Measurements from ENCODE around the gene IL33. TPM values are rescaled to one million over a fixed set of nuclear protein-coding genes. Genes with fewer than 3 reads are reported as not detected.

The IL33 gene
- total RNA-seq, 1 donor from 2014 or later = 0.84 TPM

DNA sequence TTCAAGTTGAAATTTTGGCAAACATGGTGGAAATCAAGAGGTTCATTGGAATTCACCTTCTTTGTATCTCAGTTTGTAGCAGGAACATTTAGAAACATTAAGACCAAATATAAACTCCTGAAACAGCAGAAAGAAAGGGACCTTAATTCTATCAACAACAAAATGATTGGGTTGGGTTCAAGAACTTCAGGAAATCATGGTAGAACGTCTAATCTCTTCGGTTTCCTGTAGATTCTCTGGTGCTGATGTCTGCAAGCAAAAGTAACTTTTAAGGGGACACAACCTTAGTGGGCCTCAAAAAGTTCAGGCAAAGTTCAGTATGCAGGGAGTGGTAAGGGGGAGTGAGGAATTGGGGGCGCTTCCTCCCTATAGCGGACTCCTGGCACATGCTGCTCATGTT lies 3.4 kb downstream of the IL33 start:
- no peak overlapping the region for H3K4me3 ChIP-seq (ENCODE audit: low read depth, low read length)
- TF ChIP-seq, protein P1, sequence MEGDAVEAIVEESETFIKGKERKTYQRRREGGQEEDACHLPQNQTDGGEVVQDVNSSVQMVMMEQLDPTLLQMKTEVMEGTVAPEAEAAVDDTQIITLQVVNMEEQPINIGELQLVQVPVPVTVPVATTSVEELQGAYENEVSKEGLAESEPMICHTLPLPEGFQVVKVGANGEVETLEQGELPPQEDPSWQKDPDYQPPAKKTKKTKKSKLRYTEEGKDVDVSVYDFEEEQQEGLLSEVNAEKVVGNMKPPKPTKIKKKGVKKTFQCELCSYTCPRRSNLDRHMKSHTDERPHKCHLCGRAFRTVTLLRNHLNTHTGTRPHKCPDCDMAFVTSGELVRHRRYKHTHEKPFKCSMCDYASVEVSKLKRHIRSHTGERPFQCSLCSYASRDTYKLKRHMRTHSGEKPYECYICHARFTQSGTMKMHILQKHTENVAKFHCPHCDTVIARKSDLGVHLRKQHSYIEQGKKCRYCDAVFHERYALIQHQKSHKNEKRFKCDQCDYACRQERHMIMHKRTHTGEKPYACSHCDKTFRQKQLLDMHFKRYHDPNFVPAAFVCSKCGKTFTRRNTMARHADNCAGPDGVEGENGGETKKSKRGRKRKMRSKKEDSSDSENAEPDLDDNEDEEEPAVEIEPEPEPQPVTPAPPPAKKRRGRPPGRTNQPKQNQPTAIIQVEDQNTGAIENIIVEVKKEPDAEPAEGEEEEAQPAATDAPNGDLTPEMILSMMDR (IDR thresholded peaks at IDR 0.05; ENCODE audit: insufficient read depth, low read length, poor library complexity, severe bottlenecking) = no peak
- no peak for DNase-seq (ENCODE audit: low read depth)

DNA sequence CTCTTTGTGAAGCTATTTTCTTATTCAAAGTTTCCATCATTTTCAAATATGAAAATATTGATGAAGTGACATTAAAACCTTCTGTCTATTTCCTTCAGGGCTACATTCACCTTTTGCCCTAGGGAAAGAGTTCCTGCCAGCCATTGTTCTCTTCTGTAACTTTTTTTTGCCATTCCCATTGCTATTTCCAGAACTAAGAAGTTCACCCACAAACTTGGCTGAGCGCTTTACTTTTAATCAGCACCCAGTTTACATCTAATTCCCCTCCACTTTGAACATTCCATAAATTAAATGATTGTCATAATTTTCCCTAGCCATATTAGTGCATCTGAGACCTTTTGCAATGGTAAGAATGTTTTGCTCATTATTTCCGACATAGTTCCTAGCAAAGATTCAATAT lies 4.4 kb downstream of the IL33 start:
- Histone ChIP-seq H3K36me3 (ENCODE audit: control insufficient read depth, insufficient read depth, low read length) (no peaks in the 10 kb centered on the region), H3K4me3 (ENCODE audit: low read depth, low read length) (no peak overlapping the region), H3K27me3 (ENCODE audit: control insufficient read depth, insufficient read depth, low read length) (no peaks in the 10 kb centered on the region)
- no peak for DNase-seq (ENCODE audit: low read depth)
- TF ChIP-seq, protein P1 (IDR thresholded peaks at IDR 0.05; ENCODE audit: insufficient read depth, low read length, poor library complexity, severe bottlenecking) = no peak

More for the DNA sequence above, 3.4 kb downstream of the IL33 start:
- Histone ChIP-seq H3K36me3 (ENCODE audit: control insufficient read depth, insufficient read depth, low read length) (no peaks in the 10 kb centered on the region), H3K27me3 (ENCODE audit: control insufficient read depth, insufficient read depth, low read length) (no peaks in the 10 kb centered on the region)

DNA sequence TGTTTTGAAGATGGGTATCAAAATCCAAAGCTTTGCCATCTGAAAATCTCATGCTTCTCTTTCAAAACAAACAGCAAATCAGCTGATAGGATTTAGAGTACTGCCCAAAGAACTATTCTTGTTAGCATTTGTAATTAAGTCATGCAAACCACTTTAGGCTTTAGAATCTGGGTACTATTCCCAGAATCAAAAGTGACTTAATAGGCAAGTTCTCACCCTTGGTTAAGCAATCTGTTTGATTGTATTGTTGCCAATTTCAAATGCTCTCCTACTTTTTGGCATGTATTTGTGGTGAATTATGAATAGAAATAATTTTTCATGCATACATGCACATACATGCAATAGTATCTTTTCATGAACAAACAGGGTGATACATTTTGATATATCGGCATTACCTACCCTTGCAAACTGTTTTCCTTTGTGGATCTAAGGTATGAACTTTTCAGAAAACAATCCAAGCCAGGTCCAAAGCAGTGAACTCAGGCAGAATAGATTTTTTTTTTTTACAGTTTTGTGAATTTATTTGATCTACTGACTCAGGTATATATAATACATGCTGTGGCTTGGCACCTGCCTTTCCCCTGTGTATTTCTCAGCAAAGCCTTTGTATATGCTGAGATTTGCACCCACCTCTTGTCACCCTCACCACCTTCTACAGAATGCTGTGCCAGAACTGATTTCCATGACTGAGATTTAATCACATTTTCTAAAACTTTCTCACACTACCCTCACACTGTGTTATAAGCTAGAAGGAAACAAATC lies 9.0 kb downstream of the IL33 start:
- no peak for DNase-seq (ENCODE audit: low read depth)
- Histone ChIP-seq H3K4me3 (ENCODE audit: low read depth, low read length) (no peak overlapping the region), H3K27me3 (ENCODE audit: control insufficient read depth, insufficient read depth, low read length) (no peaks in the 10 kb centered on the region), H3K36me3 (ENCODE audit: control insufficient read depth, insufficient read depth, low read length) (no peaks in the 10 kb centered on the region)
- TF ChIP-seq, protein P1 (IDR thresholded peaks at IDR 0.05; ENCODE audit: insufficient read depth, low read length, poor library complexity, severe bottlenecking) = no peak

DNA sequence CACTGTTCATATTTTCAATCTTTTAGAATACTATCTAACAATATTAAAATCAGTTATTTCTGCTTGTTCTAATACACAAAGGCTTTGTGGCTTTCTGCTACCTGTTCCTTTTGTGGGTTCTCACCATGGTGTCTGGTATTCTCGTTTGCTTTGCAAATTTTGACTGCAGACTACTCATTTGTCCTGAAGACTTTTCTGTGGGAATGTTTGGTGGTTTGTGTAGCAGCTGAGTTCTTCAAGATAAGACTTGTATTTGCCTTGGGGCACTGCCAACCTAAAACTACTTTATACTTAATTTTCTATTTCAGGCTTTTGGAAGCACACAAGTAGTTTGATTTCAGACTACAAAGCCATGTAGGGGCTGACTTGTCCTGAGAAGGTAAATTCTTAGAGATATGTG lies 11.1 kb downstream of the IL33 start:
- Histone ChIP-seq H3K4me3 (ENCODE audit: low read depth, low read length) (no peak overlapping the region), H3K36me3 (ENCODE audit: control insufficient read depth, insufficient read depth, low read length) (no peaks in the 10 kb centered on the region), H3K27me3 (ENCODE audit: control insufficient read depth, insufficient read depth, low read length) (no peaks in the 10 kb centered on the region)
- DNase-seq (ENCODE audit: low read depth) = no peak
- TF ChIP-seq, protein P1 (IDR thresholded peaks at IDR 0.05; ENCODE audit: insufficient read depth, low read length, poor library complexity, severe bottlenecking) = no peak

DNA sequence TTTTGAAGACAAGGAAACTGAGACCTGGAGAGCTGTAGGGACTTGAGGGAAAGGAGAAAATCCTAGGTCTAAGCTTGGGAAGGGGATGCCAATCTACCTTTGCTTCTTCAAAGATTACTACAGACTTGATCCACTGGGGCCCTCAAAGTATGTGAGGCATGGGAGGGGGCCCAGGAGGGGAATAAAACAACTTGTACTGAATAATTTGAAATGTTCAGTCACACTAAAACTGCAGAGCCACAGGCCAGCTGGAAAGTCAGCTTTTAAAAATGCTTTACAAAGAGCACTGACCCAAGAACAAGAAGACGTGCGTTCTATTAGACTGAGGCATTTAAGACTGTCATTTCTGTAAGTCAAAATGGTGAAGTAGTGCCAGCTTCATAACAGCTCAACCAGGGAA lies 13.6 kb downstream of the IL33 start:
- Histone ChIP-seq H3K4me3 (ENCODE audit: low read depth, low read length) (no peak overlapping the region), H3K27me3 (ENCODE audit: control insufficient read depth, insufficient read depth, low read length) (no peaks in the 10 kb centered on the region), H3K36me3 (ENCODE audit: control insufficient read depth, insufficient read depth, low read length) (no peaks in the 10 kb centered on the region)
- TF ChIP-seq, protein P1 (IDR thresholded peaks at IDR 0.05; ENCODE audit: insufficient read depth, low read length, poor library complexity, severe bottlenecking) = no peak
- DNase-seq (ENCODE audit: low read depth) = no peak

DNA sequence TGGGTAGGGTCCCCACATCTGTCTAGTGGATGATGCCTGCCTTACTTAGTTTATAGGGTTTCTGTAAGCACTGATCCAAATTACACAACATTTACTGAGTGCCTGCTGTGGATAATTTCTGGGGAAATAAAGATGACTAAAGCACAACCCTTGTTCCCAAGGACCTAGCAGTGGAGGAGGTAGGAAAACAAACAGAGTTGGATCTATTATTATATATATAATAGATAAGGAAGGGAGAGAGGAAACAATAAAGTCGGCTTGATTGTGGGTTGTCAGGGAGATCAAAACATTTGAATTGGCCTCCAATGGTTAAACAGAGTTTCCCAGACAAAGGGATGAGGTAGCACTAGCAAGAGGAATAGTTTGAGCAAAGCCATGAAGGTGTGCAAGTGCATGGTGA lies 14.0 kb downstream of the IL33 start:
- H3K36me3 ChIP-seq (ENCODE audit: control insufficient read depth, insufficient read depth, low read length) = no peaks in the 10 kb centered on the region
- H3K4me3 ChIP-seq (ENCODE audit: low read depth, low read length) = no peak overlapping the region
- H3K27me3 ChIP-seq (ENCODE audit: control insufficient read depth, insufficient read depth, low read length) = no peaks in the 10 kb centered on the region
- no peak for DNase-seq (ENCODE audit: low read depth)
- TF ChIP-seq, protein P1 (IDR thresholded peaks at IDR 0.05; ENCODE audit: insufficient read depth, low read length, poor library complexity, severe bottlenecking) = no peak
